GM12878 (cell line): Measurements from ENCODE around the gene SATB2. TPM values are rescaled to one million over a fixed set of nuclear protein-coding genes. Genes with fewer than 3 reads are reported as not detected.

Experiments used
- ATAC-seq: fragments of 200-7000 bp; cut with Tn5 transposase; 3 replicates; pipeline ENCODE4 v1.9.1; 2020; ENCODE audit warnings: mild to moderate bottlenecking, moderate library complexity
- BruUV-seq: library from RNA; stranded (reverse); fragments of 400-500 nt; replicated peaks from 2 replicates; lab custom pipeline; 2021; lab: Mats Ljungman, UMichigan
- CTCF ChIA-PET: fragments of 300-600 bp; sonication (Branson Sonifier 250); formaldehyde crosslinking; extraction: SDS; loops from one replicate; lab custom pipeline; 2021; ENCODE audit warnings: inconsistent platforms; lab: Yijun Ruan, JAX
- POLR2A ChIA-PET: fragments of 350-600 bp; formaldehyde crosslinking; extraction: SDS; loops from one replicate; lab custom pipeline; 2021; ENCODE audit warnings: inconsistent platforms; lab: Charles Lee
- RAD21 ChIA-PET: fragments of 300-600 bp; sonication (Branson Sonifier 250); formaldehyde crosslinking; loops from one replicate; lab custom pipeline; 2023; ENCODE audit warnings: antibody characterized with exemption; ENCODE audit not compliant: unreplicated experiment; lab: Charles Lee
- SMC1A ChIA-PET: fragments of 300-600 bp; sonication (Branson Sonifier 250); formaldehyde crosslinking; loops from one replicate; lab custom pipeline; 2023; ENCODE audit not compliant: unreplicated experiment, uncharacterized antibody; lab: Charles Lee
- DNase-seq: peaks from one replicate; pipeline ENCODE4 v3.0.0-alpha.2; 2011; ENCODE audit warnings: low read depth, low spot score
- FAIRE-seq: peaks from 3 replicates; lab custom pipeline; 2011; peaks lifted over from hg19 to GRCh38; lab: Jason Lieb, UNC
- H2AFZ ChIP-seq: 2 replicates; pipeline ENCODE4 v1.6.0; 2011; ENCODE audit warnings: low read depth, low read length, control low read depth; ENCODE audit not compliant: control insufficient read depth
- H3K27ac ChIP-seq: 2 replicates; pipeline ENCODE4 v1.5.1; 2011; ENCODE audit warnings: control low read depth; ENCODE audit not compliant: control insufficient read depth, insufficient read depth
- H3K27me3 ChIP-seq, 2 experiments: replicated peaks in 1 of 2; 2 replicates each; pipeline versions ENCODE4 v1.6.0 to v1.6.1; 2011; ENCODE audit warnings: low read length in 1 of 2; ENCODE audit not compliant: control insufficient read depth in 2 of 2, insufficient read depth in 2 of 2
- H3K36me3 ChIP-seq, 2 experiments: 2 replicates each; pipeline ENCODE4 v1.5.1; 2011; ENCODE audit warnings: low read length in 1 of 2; ENCODE audit not compliant: control insufficient read depth in 2 of 2, insufficient read depth in 2 of 2
- H3K4me1 ChIP-seq: 2 replicates; pipeline ENCODE4 v1.6.1; 2011; ENCODE audit warnings: mild to moderate bottlenecking, low read length, moderate library complexity, mixed read lengths; ENCODE audit not compliant: control insufficient read depth, insufficient read depth
- H3K4me2 ChIP-seq: 2 replicates; pipeline ENCODE4 v1.6.0; 2011; ENCODE audit warnings: control low read depth; ENCODE audit not compliant: control insufficient read depth, insufficient read depth
- H3K4me3 ChIP-seq: fragments of 200-600 bp; sonication (generic); 2 replicates; pipeline ENCODE4 v1.5.1; 2016
- H3K79me2 ChIP-seq: 2 replicates; pipeline ENCODE4 v1.6.0; 2011; ENCODE audit warnings: low read length; ENCODE audit not compliant: control insufficient read depth, insufficient read depth
- H3K9ac ChIP-seq: 2 replicates; pipeline ENCODE4 v1.8.0; 2011; ENCODE audit warnings: low read length, control low read depth, mixed read lengths; ENCODE audit not compliant: control insufficient read depth, insufficient read depth
- H3K9me3 ChIP-seq: replicated peaks from 3 replicates; pipeline ENCODE4 v1.5.1; 2011; ENCODE audit warnings: mild to moderate bottlenecking, low read length; ENCODE audit not compliant: control insufficient read depth, insufficient read depth
- H4K20me1 ChIP-seq: 2 replicates; pipeline ENCODE4 v1.6.0; 2011; ENCODE audit not compliant: control insufficient read depth, insufficient read depth
- CHD2 ChIP-seq: IDR thresholded peaks from 2 replicates; pipeline ENCODE4 v1.6.1; 2011; ENCODE audit warnings: low read depth, low read length, improper control_type of control experiment, borderline replicate concordance
- CREB1 ChIP-seq: IDR thresholded peaks from 2 replicates; pipeline ENCODE4 v1.6.1; 2012; ENCODE audit warnings: low read depth, mild to moderate bottlenecking, inconsistent platforms
- ESRRA ChIP-seq: IDR thresholded peaks from 2 replicates; pipeline ENCODE4 v1.6.1; 2012; ENCODE audit warnings: mild to moderate bottlenecking, low read length, improper control_type of control experiment
- GATAD2B ChIP-seq: fragments of 450-650 bp; conservative IDR thresholded peaks from 2 replicates; pipeline ENCODE4 v1.6.1; 2017; ENCODE audit warnings: low read depth, mild to moderate bottlenecking, moderate library complexity
- IKZF2 ChIP-seq, 2 experiments: fragments of 450-650 bp; IDR thresholded peaks; 2 replicates each; pipeline ENCODE4 v1.6.1; 2017; ENCODE audit warnings: mild to moderate bottlenecking in 2 of 2, moderate library complexity in 2 of 2
- IRF4 ChIP-seq: IDR thresholded peaks from 2 replicates; pipeline ENCODE4 v1.6.1; 2011; ENCODE audit warnings: low read depth, low read length
- KDM1A ChIP-seq: fragments of 200-600 bp; sonication (generic); IDR thresholded peaks from 2 replicates; pipeline ENCODE4 v1.6.1; 2016; ENCODE audit warnings: borderline replicate concordance
- LARP7 ChIP-seq: fragments of 450-650 bp; IDR thresholded peaks from 2 replicates; pipeline ENCODE4 v1.6.1; 2017; ENCODE audit warnings: mild to moderate bottlenecking
- MXI1 ChIP-seq: fragments of 150-350 bp; IDR thresholded peaks from 2 replicates; pipeline ENCODE4 v1.6.1; 2011; ENCODE audit warnings: low read depth, mild to moderate bottlenecking, inconsistent platforms, low read length, improper control_type of control experiment
- NRF1 ChIP-seq: conservative IDR thresholded peaks from 2 replicates; pipeline ENCODE4 v1.6.1; 2011; ENCODE audit warnings: mild to moderate bottlenecking, low read depth, low read length, improper control_type of control experiment
- PAX5 ChIP-seq: IDR thresholded peaks from 2 replicates; pipeline ENCODE4 v1.6.1; 2011; ENCODE audit warnings: low read depth, low read length, borderline replicate concordance
- PBX3 ChIP-seq: IDR thresholded peaks from 2 replicates; pipeline ENCODE4 v1.6.1; 2011; ENCODE audit warnings: mild to moderate bottlenecking, low read depth, low read length, moderate library complexity; ENCODE audit not compliant: insufficient replicate concordance
- POU2F2 ChIP-seq: IDR thresholded peaks from 3 replicates; pipeline ENCODE4 v1.6.1; 2011; ENCODE audit warnings: low read depth, mild to moderate bottlenecking, low read length, borderline replicate concordance
- RB1 ChIP-seq: fragments of 450-650 bp; formaldehyde crosslinking; IDR thresholded peaks from 2 replicates; pipeline ENCODE4 v1.6.1; 2017; ENCODE audit warnings: mild to moderate bottlenecking, borderline replicate concordance
- RBBP5 ChIP-seq: fragments of 200-600 bp; sonication (generic); conservative IDR thresholded peaks from 2 replicates; pipeline ENCODE4 v1.6.1; 2016
- RUNX3 ChIP-seq: IDR thresholded peaks from 2 replicates; pipeline ENCODE4 v1.6.1; 2012; ENCODE audit warnings: low read length, inconsistent platforms
- SREBF2 ChIP-seq: IDR thresholded peaks from 2 replicates; pipeline ENCODE4 v1.6.1; 2012; ENCODE audit warnings: mild to moderate bottlenecking, low read length
- TAF1 ChIP-seq: IDR thresholded peaks from 2 replicates; pipeline ENCODE4 v1.6.1; 2011; ENCODE audit warnings: mild to moderate bottlenecking, low read depth, low read length, borderline replicate concordance
- YBX1 ChIP-seq: fragments of 450-650 bp; IDR thresholded peaks from 2 replicates; pipeline ENCODE4 v1.6.1; 2016; ENCODE audit warnings: antibody characterized with exemption
- YY1 ChIP-seq: IDR thresholded peaks from 2 replicates; pipeline ENCODE4 v1.6.1; 2011; ENCODE audit warnings: low read depth, mild to moderate bottlenecking, low read length
- ZNF217 ChIP-seq: fragments of 450-650 bp; IDR thresholded peaks from 2 replicates; pipeline ENCODE4 v1.6.1; 2017; ENCODE audit warnings: antibody characterized with exemption, mild to moderate bottlenecking
- ZNF24 ChIP-seq: fragments of 450-650 bp; IDR thresholded peaks from 2 replicates; pipeline ENCODE4 v1.6.1; 2017; ENCODE audit warnings: antibody characterized with exemption, mild to moderate bottlenecking
- WGBS: methylation state at CpG from one replicate; pipeline ENCODE4 v1.1.6; 2016; ENCODE audit warnings: low lambda C conversion rate; ENCODE audit not compliant: insufficient replicate concordance, insufficient coverage; ENCODE audit errors: missing lambda C conversion rate; 5-methylcytosine and 5-hydroxymethylcytosine counted together
- in situ Hi-C: fragments of 300-500 bp; cut with MboI; formaldehyde crosslinking; loops from 9 replicates; pipeline ENCODE4 v1.14.3; 2018; ENCODE audit warnings: mixed read lengths
- intact Hi-C: fragments of 100-400 bp; cut with micrococcal nuclease; formaldehyde crosslinking; loops from one replicate; pipeline ENCODE4 v1.14.2; 2022; ENCODE audit not compliant: unreplicated experiment
- polyA plus RNA-seq, 11 experiments: library from polyadenylated mRNA; depleted of rRNA in 4 of 11; unstranded in 6 of 11; stranded (reverse) in 5 of 11; fragments of >200 nt; fragmentation: Nextera tagmentation in 4 of 11; fragmentation: Illumina TruSeq in 1 of 11; extraction: Ambion mirVana in 4 of 11; extraction: Trizol in 1 of 11; gene quantifications; 1 replicate in 1 of 11; 2 replicates in 10 of 11; pipeline versions ENCODE4 v1.2.1 to v1.2.3, GENCODE V29; 2011 to 2016; ENCODE audit warnings: inconsistent platforms in 2 of 11, missing spikeins in 2 of 11, low read depth in 1 of 11
- total RNA-seq, 4 experiments: library from RNA; depleted of rRNA in 3 of 4; stranded (reverse); fragments of >200 nt in 3 of 4; fragmentation: Illumina TruSeq in 1 of 4; extraction: Trizol in 1 of 4; gene quantifications; 2 replicates each; pipeline versions ENCODE4 v1.2.1 to v1.2.3, GENCODE V29; 2013 to 2021

Gene SATB2
- total and polyA plus RNA-seq, 10 of the 15 experiments (the other 5 are each of a cell fraction or from before 2014, with no cell fraction given): 0.03 to 0.56 (median 0.08) TPM; not detected in 3

GRCh38 chr2:199499005-199499404, 41.3 kb upstream of the SATB2 start:
- ChIA-PET CTCF (interaction anchor here (0.8 to 1.5 kb wide), 3 partner anchors 10 to 29 kb away, joined by 3 to 4 read pairs (median 3); no protein-coding TSS in a partner anchor), RAD21 (no interaction called here), SMC1A (no interaction called here), POLR2A (no interaction called here)
- FAIRE-seq: no peak
- H3K36me3 ChIP-seq: no peaks in the 10 kb centered on the region
- H4K20me1 ChIP-seq: no peaks in the 10 kb centered on the region
- H3K9me3 ChIP-seq: no peaks in the 10 kb centered on the region
- BruUV-seq: no TSS peak
- no peaks in the 10 kb centered on the region for H3K79me2 ChIP-seq
- H3K4me3 ChIP-seq: no peak overlapping the region
- H3K4me1 ChIP-seq: no peaks in the 10 kb centered on the region
- intact Hi-C loops (no loop called here), in situ Hi-C loops (no loop called here)
- H3K4me2 ChIP-seq: no peak overlapping the region
- H2AFZ ChIP-seq: no peak overlapping the region
- no peak overlapping the region for H3K27ac ChIP-seq
- no peak for ATAC-seq
- no peak for TF ChIP-seq CREB1
- TF ChIP-seq RBBP5: no peak
- TF ChIP-seq YBX1: no peak
- TF ChIP-seq ZNF217: no peak
- TF ChIP-seq ZNF24: no peak
- no peak for TF ChIP-seq RUNX3
- no peak for TF ChIP-seq RB1
- 19% methylated on average over 2 of the region's 3 CpGs for WGBS
- H3K27me3 ChIP-seq: no peaks in the 10 kb centered on the region
- no peak for DNase-seq
- H3K9ac ChIP-seq: no peak overlapping the region

DNA sequence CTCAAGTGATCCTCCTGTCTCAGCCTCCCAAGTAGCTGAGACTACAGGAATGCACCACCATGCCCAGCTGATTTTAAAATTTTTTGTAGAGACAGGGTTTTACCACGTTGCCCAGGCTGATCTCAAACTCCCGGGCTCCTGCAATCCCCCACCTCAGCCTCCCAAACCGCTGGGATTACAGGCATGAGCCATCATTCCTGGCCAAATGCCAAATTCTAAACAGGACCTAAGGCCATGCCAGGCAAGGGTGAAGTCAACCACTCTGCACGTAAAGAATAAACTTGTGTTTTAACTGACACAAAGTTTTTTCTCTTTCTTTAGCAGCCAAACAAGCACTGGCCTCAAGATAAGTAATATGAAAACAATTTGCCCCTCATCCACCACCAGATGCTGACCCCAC, 37.4 kb upstream of the SATB2 start:
- Histone ChIP-seq H2AFZ (no peak overlapping the region), H3K27ac (no peak overlapping the region), H3K4me2 (no peak overlapping the region), H3K79me2 (no peaks in the 10 kb centered on the region), H3K9ac (no peak overlapping the region), H3K27me3 (no peaks in the 10 kb centered on the region), H4K20me1 (no peaks in the 10 kb centered on the region), H3K4me3 (no peak overlapping the region), H3K4me1 (no peaks in the 10 kb centered on the region), H3K36me3 (no peaks in the 10 kb centered on the region), H3K9me3 (no peaks in the 10 kb centered on the region)
- BruUV-seq: no TSS peak
- intact Hi-C loops: no loop called here
- POLR2A ChIA-PET: no interaction called here
- DNase-seq: no peak
- SMC1A ChIA-PET: interaction anchor here (1.1 kb wide), 1 partner anchor 1182 kb away, joined by 3 read pairs; no protein-coding TSS in a partner anchor
- 21% methylated on average over 4 of the region's 4 CpGs for WGBS
- in situ Hi-C loops: no loop called here
- RAD21 ChIA-PET: no interaction called here
- ATAC-seq: no peak
- FAIRE-seq: no peak
- CTCF ChIA-PET: interaction anchor here (0.6 to 3.0 kb wide), 4 partner anchors 12 to 1181 kb away, joined by 3 to 13 read pairs (median 4); no protein-coding TSS in a partner anchor
- no peak for TF ChIP-seq GATAD2B
- TF ChIP-seq PBX3: no peak
- no peak for TF ChIP-seq IRF4
- TF ChIP-seq IKZF2 (IDR thresholded peaks at IDR 0.05): no peak
- TF ChIP-seq NRF1: no peak
- no peak for TF ChIP-seq LARP7
- no peak for TF ChIP-seq PAX5
- no peak for TF ChIP-seq MXI1
- TF ChIP-seq SREBF2: no peak
- no peak for TF ChIP-seq POU2F2
- TF ChIP-seq RBBP5: no peak
- TF ChIP-seq TAF1: no peak
- TF ChIP-seq KDM1A: no peak
- TF ChIP-seq ESRRA: no peak
- no peak for TF ChIP-seq YY1
- no peak for TF ChIP-seq CHD2
